HEK293T (cell line): ENCODE measurements around the gene ANXA6.

Experiments used
- CTCF ChIA-PET: fragments of 350-600 bp; formaldehyde crosslinking; extraction: SDS; loops from one replicate; lab custom pipeline; 2021; ENCODE audit warnings: antibody characterized with exemption, inconsistent platforms; lab: Yijun Ruan, JAX
- POLR2A ChIA-PET: fragments of 350-600 bp; formaldehyde crosslinking; extraction: SDS; loops from one replicate; lab custom pipeline; 2020; ENCODE audit warnings: antibody characterized with exemption, inconsistent platforms; lab: Yijun Ruan, JAX
- DNase-seq: peaks from one replicate; pipeline ENCODE4 v3.0.0; 2012; ENCODE audit warnings: mixed read lengths; ENCODE audit errors: extremely low spot score
- ARNT ChIP-seq: fragments of 450-650 bp; IDR thresholded peaks from 2 replicates; pipeline ENCODE4 v1.6.1; 2017; ENCODE audit warnings: mild to moderate bottlenecking
- BHLHE40 ChIP-seq: fragments of 450-650 bp; IDR thresholded peaks from 2 replicates; pipeline ENCODE4 v1.6.1; 2016; ENCODE audit warnings: mild to moderate bottlenecking, moderate library complexity, borderline replicate concordance
- CTBP1 ChIP-seq: fragments of 450-650 bp; IDR thresholded peaks from 2 replicates; pipeline ENCODE4 v1.6.1; 2016; ENCODE audit warnings: borderline replicate concordance
- ELF4 ChIP-seq: fragments of 450-650 bp; IDR thresholded peaks from 2 replicates; pipeline ENCODE4 v1.6.1; 2017; ENCODE audit warnings: antibody characterized with exemption
- FOXA1 ChIP-seq: fragments of 450-650 bp; IDR thresholded peaks from 2 replicates; pipeline ENCODE4 v1.6.1; 2016; ENCODE audit warnings: mild to moderate bottlenecking
- FOXK2 ChIP-seq: fragments of 450-650 bp; IDR thresholded peaks from 2 replicates; pipeline ENCODE4 v1.6.1; 2016; ENCODE audit warnings: mild to moderate bottlenecking
- FOXM1 ChIP-seq: fragments of 450-650 bp; IDR thresholded peaks from 2 replicates; pipeline ENCODE4 v1.6.1; 2017; ENCODE audit warnings: mild to moderate bottlenecking, borderline replicate concordance
- HDGF ChIP-seq: fragments of 450-650 bp; IDR thresholded peaks from 2 replicates; pipeline ENCODE4 v1.6.1; 2017; ENCODE audit warnings: antibody characterized with exemption, borderline replicate concordance
- L3MBTL2 ChIP-seq: fragments of 450-650 bp; conservative IDR thresholded peaks from 2 replicates; pipeline ENCODE4 v1.6.1; 2016; ENCODE audit warnings: mild to moderate bottlenecking
- LEF1 ChIP-seq: fragments of 450-650 bp; IDR thresholded peaks from 2 replicates; pipeline ENCODE4 v1.6.1; 2017; ENCODE audit warnings: mild to moderate bottlenecking, borderline replicate concordance
- NFRKB ChIP-seq: fragments of 450-650 bp; IDR thresholded peaks from 2 replicates; pipeline ENCODE4 v1.6.1; 2016; ENCODE audit warnings: mild to moderate bottlenecking, moderate library complexity
- SP1 ChIP-seq: fragments of 450-650 bp; IDR thresholded peaks from 2 replicates; pipeline ENCODE4 v1.6.1; 2017
- SUZ12 ChIP-seq: fragments of 450-650 bp; IDR thresholded peaks from 2 replicates; pipeline ENCODE4 v1.6.1; 2016; ENCODE audit warnings: mild to moderate bottlenecking
- TARDBP ChIP-seq: fragments of 450-650 bp; IDR thresholded peaks from 2 replicates; pipeline ENCODE4 v1.6.1; 2016
- ZNF384 ChIP-seq: fragments of 450-650 bp; IDR thresholded peaks from 2 replicates; pipeline ENCODE4 v1.6.1; 2016
- TF ChIP-seq, protein P1 (sequence below): fragments of 450-650 bp; IDR thresholded peaks from 2 replicates; pipeline ENCODE4 v1.6.1; 2016

Gene ANXA6

DNA sequence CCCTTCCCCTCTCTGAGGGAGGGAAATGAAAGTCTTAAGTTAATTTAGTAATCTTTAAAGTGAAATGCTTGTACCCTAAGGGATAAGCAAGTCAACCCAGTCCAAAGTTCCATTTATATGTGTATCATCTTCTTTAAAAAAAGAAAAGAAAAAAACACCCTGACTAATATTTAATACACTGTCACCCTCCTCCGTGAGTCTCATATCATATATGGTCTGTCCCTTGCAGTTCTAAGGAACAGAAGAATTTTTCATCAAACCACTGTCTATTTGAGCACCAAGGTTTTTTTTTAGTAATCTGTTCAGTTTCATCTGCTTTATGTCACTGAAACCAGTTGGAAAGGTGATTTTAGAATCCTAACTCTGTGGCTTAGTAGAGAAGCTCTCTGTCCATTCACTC lies 92.0 kb downstream of the ANXA6 start:
- TF ChIP-seq CTBP1 (no peak), ARNT (no peak), TARDBP (no peak)
- ChIA-PET POLR2A (no interaction called here), CTCF (interaction anchor here (0.6 kb wide), 1 partner anchor 14 kb away, joined by 6 read pairs; no protein-coding TSS in a partner anchor)
- DNase-seq, result no peak

DNA sequence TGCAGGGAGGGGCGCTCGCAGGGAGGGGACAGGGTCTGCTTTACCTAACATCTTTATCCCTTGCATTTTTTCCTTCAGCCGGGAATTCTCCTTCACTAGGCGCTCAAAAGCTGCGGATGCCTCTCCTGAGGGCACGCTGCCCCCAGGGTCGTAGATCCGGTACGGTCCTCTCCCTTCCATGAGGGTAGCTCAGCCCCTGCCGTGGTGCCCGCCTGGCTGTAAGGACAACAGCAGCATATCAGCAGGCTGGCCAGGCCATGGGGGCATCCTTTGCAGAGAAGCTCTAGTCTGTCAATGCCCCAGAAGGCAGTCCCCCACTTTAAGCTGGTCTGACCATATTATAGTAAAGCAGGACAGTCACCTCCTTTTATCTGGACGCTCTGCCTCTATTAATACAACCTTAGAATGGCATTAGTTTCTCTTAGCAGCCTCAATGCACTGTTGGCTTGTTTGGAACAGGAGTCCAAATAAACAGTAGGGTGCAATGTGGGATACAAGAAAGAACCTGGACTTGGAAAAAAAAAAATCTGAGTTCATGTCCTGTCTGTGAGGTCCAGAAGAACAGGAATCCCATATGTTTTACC lies 92.6 kb downstream of the ANXA6 start:
- TF ChIP-seq ELF4 (no peak), FOXA1 (no peak), TARDBP (no peak), ZNF384 (no peak), HDGF (no peak), NFRKB (no peak), BHLHE40 (no peak), SUZ12 (no peak)
- no peak for DNase-seq
- CTCF ChIA-PET, result interaction anchor here (0.6 kb wide), 1 partner anchor 15 kb away, joined by 6 read pairs; no protein-coding TSS in a partner anchor
- POLR2A ChIA-PET, result no interaction called here

DNA sequence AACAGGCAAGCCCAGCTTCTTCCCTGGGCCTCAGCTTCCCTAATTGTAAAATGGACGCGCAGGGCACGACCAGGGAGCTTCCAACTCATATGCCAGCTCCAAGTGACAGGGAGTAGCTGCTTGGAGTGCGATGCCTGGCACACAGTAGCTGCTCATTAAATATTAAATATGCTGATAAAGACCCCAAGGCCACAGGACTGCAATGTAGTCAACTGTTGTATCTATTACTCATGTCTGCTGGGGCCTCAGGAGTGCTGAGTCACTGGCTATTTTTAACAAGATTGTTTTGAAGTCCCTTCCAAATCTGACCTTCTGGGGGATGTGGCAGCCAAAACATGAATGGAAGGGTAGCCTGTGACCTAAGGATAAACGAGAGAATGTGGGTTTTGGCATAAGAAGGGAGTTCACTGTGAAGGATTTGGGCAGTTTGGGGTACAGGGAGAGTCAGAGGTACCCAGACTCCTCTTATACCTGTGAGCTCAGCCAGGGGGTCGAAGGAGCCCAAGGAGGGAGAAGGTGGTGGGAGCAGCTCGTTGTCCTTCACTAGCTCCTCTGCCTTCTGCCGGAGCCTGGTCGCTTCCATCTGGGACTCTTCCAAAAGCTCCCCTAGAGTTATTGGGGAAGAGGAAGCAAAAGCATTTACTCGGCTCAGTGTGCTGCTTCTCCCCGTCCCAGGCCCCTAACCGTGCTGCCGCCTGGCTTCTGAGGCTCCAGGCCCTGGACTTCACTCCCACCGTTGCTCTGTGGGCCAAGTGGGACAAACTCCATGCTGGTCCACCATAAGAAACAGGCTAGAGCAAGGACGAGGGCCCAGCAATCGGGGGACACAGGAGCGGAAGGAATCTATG lies 94.2 kb downstream of the ANXA6 start:
- POLR2A ChIA-PET, result interaction anchor here (1.7 kb wide), 1 partner anchor 18 kb away, joined by 3 read pairs; no protein-coding TSS in a partner anchor
- no peak for DNase-seq
- TF ChIP-seq TARDBP (no peak), SUZ12 (no peak), NFRKB (no peak), ARNT (no peak), L3MBTL2 (no peak), ZNF384 (no peak), FOXA1 (no peak), ELF4 (no peak), FOXK2 (no peak), BHLHE40 (no peak), LEF1 (no peak), HDGF (no peak), SP1 (no peak), FOXM1 (no peak)
- TF ChIP-seq, protein P1, sequence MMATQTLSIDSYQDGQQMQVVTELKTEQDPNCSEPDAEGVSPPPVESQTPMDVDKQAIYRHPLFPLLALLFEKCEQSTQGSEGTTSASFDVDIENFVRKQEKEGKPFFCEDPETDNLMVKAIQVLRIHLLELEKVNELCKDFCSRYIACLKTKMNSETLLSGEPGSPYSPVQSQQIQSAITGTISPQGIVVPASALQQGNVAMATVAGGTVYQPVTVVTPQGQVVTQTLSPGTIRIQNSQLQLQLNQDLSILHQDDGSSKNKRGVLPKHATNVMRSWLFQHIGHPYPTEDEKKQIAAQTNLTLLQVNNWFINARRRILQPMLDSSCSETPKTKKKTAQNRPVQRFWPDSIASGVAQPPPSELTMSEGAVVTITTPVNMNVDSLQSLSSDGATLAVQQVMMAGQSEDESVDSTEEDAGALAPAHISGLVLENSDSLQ, result no peak
- CTCF ChIA-PET, result interaction anchor here (1.0 to 2.2 kb wide), 2 partner anchors 12 to 15 kb away, joined by 3 to 6 read pairs; no protein-coding TSS in a partner anchor

DNA sequence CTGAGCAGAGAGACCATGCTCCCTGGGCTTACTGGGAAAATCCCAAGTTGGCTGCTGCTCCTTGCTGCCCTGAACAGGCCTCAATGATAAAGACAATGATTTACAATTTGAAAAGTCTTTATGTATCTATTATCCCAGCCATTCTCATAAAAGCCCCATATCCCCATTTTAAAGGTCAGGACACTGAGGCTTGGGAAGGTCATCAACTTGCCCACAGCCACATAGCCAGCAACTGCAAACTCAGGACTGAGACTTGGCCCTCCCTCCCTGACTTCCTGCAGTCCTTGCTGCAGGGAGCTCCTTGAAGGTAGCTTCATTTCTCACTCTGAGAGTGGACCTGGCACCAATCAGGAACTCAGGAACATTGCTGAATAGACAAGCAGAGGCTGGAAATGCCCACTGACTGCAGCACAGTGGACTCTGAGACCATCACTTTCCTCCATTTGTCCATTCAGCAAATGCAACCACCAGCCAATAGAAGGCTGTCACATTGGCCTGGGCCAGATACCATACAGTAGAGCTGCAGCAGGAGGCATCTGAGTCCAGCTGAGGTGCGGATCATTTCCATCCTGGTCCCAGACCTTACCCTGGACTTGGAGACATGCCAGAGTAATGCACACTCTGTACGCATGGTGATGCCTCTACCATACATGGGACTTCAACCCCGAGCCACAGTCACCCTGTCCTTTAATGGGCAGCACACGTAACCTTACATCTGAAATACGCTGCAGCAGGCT lies 95.0 kb downstream of the ANXA6 start:
- ChIA-PET POLR2A (interaction anchor here (1.7 kb wide), 1 partner anchor 19 kb away, joined by 3 read pairs; no protein-coding TSS in a partner anchor), CTCF (interaction anchor here (2.2 kb wide), 1 partner anchor 11 kb away, joined by 6 read pairs; no protein-coding TSS in a partner anchor)
- DNase-seq, result no peak
- TF ChIP-seq CTBP1 (no peak), ARNT (no peak), ZNF384 (no peak), BHLHE40 (no peak)

DNA sequence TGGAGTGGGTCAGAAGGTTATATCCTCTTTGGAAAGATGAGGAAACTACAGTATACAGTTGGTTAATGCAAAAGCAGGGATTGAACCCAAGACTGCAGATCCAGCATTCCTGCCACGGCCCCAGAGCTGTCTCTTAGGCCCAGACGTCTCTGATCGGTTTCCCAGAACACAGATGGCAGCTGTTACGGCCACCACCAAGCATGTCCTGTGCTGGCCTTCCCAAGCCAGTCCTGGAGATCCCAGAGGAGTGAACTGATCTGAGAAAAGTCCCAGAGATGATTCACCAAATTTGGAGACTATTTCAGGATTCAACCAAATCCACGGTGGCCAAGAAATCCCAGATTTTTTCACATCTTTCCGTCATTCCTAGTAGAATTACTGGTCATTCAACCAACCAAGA lies 96.8 kb downstream of the ANXA6 start:
- no peak for DNase-seq
- TF ChIP-seq ZNF384 (no peak), FOXK2 (no peak), NFRKB (no peak), L3MBTL2 (no peak), SUZ12 (no peak), SP1 (no peak), CTBP1 (no peak), TARDBP (no peak), ELF4 (no peak), HDGF (no peak), BHLHE40 (no peak), FOXA1 (no peak), FOXM1 (no peak), LEF1 (no peak), ARNT (no peak)
- TF ChIP-seq, protein P1, result no peak
- ChIA-PET CTCF (interaction anchor here (0.6 kb wide), 1 partner anchor 15 kb away, joined by 3 read pairs; no protein-coding TSS in a partner anchor), POLR2A (no interaction called here)

DNA sequence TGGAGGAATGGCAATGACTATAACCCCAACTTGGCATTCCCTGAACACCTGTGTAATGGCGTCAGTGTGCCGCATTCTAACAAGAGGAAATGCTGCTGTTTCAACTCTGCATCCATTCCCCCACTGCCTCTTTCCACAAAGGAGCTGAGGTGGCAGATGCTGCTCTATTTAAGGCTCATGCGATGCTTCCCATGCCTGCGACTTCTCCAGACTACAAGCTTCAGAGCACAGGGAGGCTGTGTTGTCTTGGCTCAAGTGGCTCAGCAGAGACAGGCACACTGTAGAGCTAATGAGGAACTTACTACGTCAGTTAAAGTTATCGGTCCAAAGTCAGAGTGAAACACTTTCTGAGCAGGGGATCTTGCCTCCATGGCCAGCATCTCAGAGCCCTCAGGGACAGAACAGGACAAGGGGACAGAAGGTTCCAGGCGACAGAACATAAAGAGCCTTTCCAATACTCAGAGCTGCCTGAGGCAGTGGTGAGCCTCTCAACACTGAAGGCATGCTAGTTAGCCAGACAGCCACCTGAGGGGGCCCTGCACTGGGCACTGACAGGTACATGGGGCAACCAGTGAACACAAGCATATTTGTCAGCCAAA lies 98.6 kb downstream of the ANXA6 start:
- no peak for DNase-seq
- TF ChIP-seq FOXA1 (no peak), ARNT (no peak), SUZ12 (no peak), ELF4 (no peak), NFRKB (no peak), BHLHE40 (no peak), TARDBP (no peak)
- ChIA-PET POLR2A (no interaction called here), CTCF (interaction anchor here (0.5 to 0.9 kb wide), 2 partner anchors 10 to 501 kb away, joined by 3 to 6 read pairs; no protein-coding TSS in a partner anchor)
